Endodermal cell (in vitro differentiated cells): ENCODE data around the gene UTP11. TPM values are rescaled to one million over a fixed set of nuclear protein-coding genes. Genes with fewer than 3 reads are reported as not detected.

Source experiments
- DNase-seq: peaks from one replicate; pipeline ENCODE4 v3.0.0-alpha.2; 2017
- H3K27ac ChIP-seq: 2 replicates; pipeline ENCODE4 v1.5.1; 2013; ENCODE audit warnings: mild to moderate bottlenecking, low read depth, low read length, moderate library complexity
- H3K27me3 ChIP-seq: 2 replicates; pipeline ENCODE4 v1.6.1; 2013; ENCODE audit warnings: mild to moderate bottlenecking, low read length, moderate library complexity; ENCODE audit not compliant: insufficient read depth, control insufficient read depth, poor library complexity, severe bottlenecking
- H3K36me3 ChIP-seq: 2 replicates; pipeline ENCODE4 v1.7.0; 2013; ENCODE audit warnings: mild to moderate bottlenecking, low read length, moderate library complexity; ENCODE audit not compliant: control insufficient read depth, insufficient read depth
- H3K4me1 ChIP-seq: one replicate; pipeline ENCODE4 v1.7.0; 2013; ENCODE audit warnings: low read length; ENCODE audit not compliant: control insufficient read depth, insufficient read depth
- H3K4me3 ChIP-seq: 2 replicates; pipeline ENCODE4 v1.5.1; 2013; ENCODE audit warnings: mild to moderate bottlenecking, low read length, moderate library complexity
- H3K9ac ChIP-seq: 2 replicates; pipeline ENCODE4 v1.6.1; 2013; ENCODE audit warnings: mild to moderate bottlenecking, low read length, moderate library complexity; ENCODE audit not compliant: poor library complexity, severe bottlenecking; ENCODE audit errors: extremely low read depth
- H3K9me3 ChIP-seq: 2 replicates; pipeline ENCODE4 v1.6.1; 2013; ENCODE audit warnings: mild to moderate bottlenecking, low read length, moderate library complexity; ENCODE audit not compliant: control insufficient read depth
- H3K27ac Mint-ChIP-seq: 2 replicates; pipeline ENCODE4 v1.8.0; 2020; ENCODE audit warnings: mixed read lengths
- H3K27me3 Mint-ChIP-seq: 2 replicates; pipeline ENCODE4 v1.8.0; 2021; ENCODE audit warnings: mild to moderate bottlenecking, mixed read lengths; ENCODE audit not compliant: insufficient read depth
- H3K36me3 Mint-ChIP-seq: 2 replicates; pipeline ENCODE4 v1.8.0; 2020; ENCODE audit warnings: low read depth, mixed read lengths
- H3K4me1 Mint-ChIP-seq: 2 replicates; pipeline ENCODE4 v1.8.0; 2020; ENCODE audit warnings: mixed read lengths
- H3K4me3 Mint-ChIP-seq: 2 replicates; pipeline ENCODE4 v1.8.0; 2020; ENCODE audit warnings: mild to moderate bottlenecking, moderate library complexity, mixed read lengths
- H3K9me3 Mint-ChIP-seq: 2 replicates; pipeline ENCODE4 v1.8.0; 2020; ENCODE audit warnings: mild to moderate bottlenecking, mixed read lengths
- WGBS, 2 experiments: methylation state at CpG; one replicate each; pipeline versions ENCODE4 v1.1.5 to v1.1.7; 2013; ENCODE audit warnings: missing lambda C conversion rate in 2 of 2, mixed read lengths in 1 of 2; ENCODE audit not compliant: insufficient coverage in 1 of 2, insufficient read length in 1 of 2; 5-methylcytosine and 5-hydroxymethylcytosine counted together
- total RNA-seq, 2 donors: library from RNA; stranded (reverse); fragmentation: NEBNext Ultra II Directional in 1 of 2; extraction: Animal tissue kit (Norgen Biotek cat#: 25700) in 1 of 2; gene quantifications; 2 replicates in 1 of 2; 3 replicates in 1 of 2; pipeline ENCODE4 v1.2.1, GENCODE V29; 2021
- TF ChIP-seq, protein P1 (sequence below): fragments of 200-600 bp; sonication (generic); conservative IDR thresholded peaks from 2 replicates; pipeline ENCODE4 v1.5.0; 2021; ENCODE audit warnings: antibody characterized with exemption, mild to moderate bottlenecking

Gene UTP11
- total RNA-seq, 2 donors from 2014 or later: 40.9 to 46.3 TPM

- H3K36me3 ChIP-seq: no peaks in the 10 kb centered on the region
- H3K27ac ChIP-seq: peak overlapping the region; percentile 44
- Mint-ChIP-seq H3K4me3 (no peak overlapping the region), H3K4me1 (peaks cover 25% of the 10 kb centered on the region), H3K27me3 (no peaks in the 10 kb centered on the region), H3K9me3 (peaks cover 3% of the 10 kb centered on the region), H3K27ac (peak overlapping the region; percentile 95), H3K36me3 (no peaks in the 10 kb centered on the region)
- TF ChIP-seq, protein P1, sequence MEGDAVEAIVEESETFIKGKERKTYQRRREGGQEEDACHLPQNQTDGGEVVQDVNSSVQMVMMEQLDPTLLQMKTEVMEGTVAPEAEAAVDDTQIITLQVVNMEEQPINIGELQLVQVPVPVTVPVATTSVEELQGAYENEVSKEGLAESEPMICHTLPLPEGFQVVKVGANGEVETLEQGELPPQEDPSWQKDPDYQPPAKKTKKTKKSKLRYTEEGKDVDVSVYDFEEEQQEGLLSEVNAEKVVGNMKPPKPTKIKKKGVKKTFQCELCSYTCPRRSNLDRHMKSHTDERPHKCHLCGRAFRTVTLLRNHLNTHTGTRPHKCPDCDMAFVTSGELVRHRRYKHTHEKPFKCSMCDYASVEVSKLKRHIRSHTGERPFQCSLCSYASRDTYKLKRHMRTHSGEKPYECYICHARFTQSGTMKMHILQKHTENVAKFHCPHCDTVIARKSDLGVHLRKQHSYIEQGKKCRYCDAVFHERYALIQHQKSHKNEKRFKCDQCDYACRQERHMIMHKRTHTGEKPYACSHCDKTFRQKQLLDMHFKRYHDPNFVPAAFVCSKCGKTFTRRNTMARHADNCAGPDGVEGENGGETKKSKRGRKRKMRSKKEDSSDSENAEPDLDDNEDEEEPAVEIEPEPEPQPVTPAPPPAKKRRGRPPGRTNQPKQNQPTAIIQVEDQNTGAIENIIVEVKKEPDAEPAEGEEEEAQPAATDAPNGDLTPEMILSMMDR: no peak
- DNase-seq: peak; percentile 86
- no peak overlapping the region for H3K4me3 ChIP-seq
- peak overlapping the region; percentile 13 for H3K9ac ChIP-seq
- no peaks in the 10 kb centered on the region for H3K27me3 ChIP-seq
- H3K4me1 ChIP-seq: peaks cover 9% of the 10 kb centered on the region
- WGBS, 2 experiments: 74 to 89% methylated on average over 5 to 8 of the region's 8 CpGs
- no peaks in the 10 kb centered on the region for H3K9me3 ChIP-seq
These were observed 3.3 kb upstream of the UTP11 start for GRCh38 chr1:38009088-38009840.

- Mint-ChIP-seq H3K36me3 (no peaks in the 10 kb centered on the region), H3K27ac (peak overlapping the region; percentile 95), H3K27me3 (no peaks in the 10 kb centered on the region), H3K9me3 (peaks cover 3% of the 10 kb centered on the region), H3K4me1 (peaks cover 21% of the 10 kb centered on the region), H3K4me3 (no peak overlapping the region)
- Histone ChIP-seq H3K36me3 (no peaks in the 10 kb centered on the region), H3K27ac (no peak overlapping the region), H3K4me3 (no peak overlapping the region), H3K9ac (no peak overlapping the region), H3K9me3 (no peaks in the 10 kb centered on the region), H3K27me3 (no peaks in the 10 kb centered on the region), H3K4me1 (peaks cover 9% of the 10 kb centered on the region)
- TF ChIP-seq, protein P1: no peak
- no peak for DNase-seq
- 73 to 87% methylated on average over 4 to 6 of the region's 6 CpGs for WGBS, 2 experiments
These were observed 2.7 kb upstream of the UTP11 start for GRCh38 chr1:38009841-38010180.

- Histone ChIP-seq H3K4me1 (peaks cover 4% of the 10 kb centered on the region), H3K9me3 (no peaks in the 10 kb centered on the region), H3K27ac (no peak overlapping the region), H3K36me3 (peaks cover 28% of the 10 kb centered on the region), H3K9ac (peak overlapping the region; percentile 79), H3K4me3 (peak overlapping the region; percentile 90), H3K27me3 (no peaks in the 10 kb centered on the region)
- no peaks in the 10 kb centered on the region for H3K27me3 Mint-ChIP-seq
- H3K27ac Mint-ChIP-seq: peak overlapping the region; percentile 99
- peak overlapping the region; percentile 100 for H3K4me3 Mint-ChIP-seq
- peaks cover 3% of the 10 kb centered on the region for H3K9me3 Mint-ChIP-seq
- peaks cover 19% of the 10 kb centered on the region for H3K4me1 Mint-ChIP-seq
- DNase-seq: no peak
- H3K36me3 Mint-ChIP-seq: peaks cover 19% of the 10 kb centered on the region
- WGBS, 2 experiments: 28 to 31% methylated on average over 3 to 4 of the region's 4 CpGs
- TF ChIP-seq, protein P1: no peak
These were observed 691 bp downstream of the UTP11 start for GRCh38 chr1:38013227-38013622.
